HEK293 (cell line): ENCODE data around the gene TRIM33.

Source experiments
- CTCF ChIA-PET: fragments of 350-600 bp; formaldehyde crosslinking; extraction: SDS; loops from one replicate; lab custom pipeline; 2021; ENCODE audit warnings: antibody characterized with exemption; lab: Yijun Ruan, JAX
- POLR2A ChIA-PET: fragments of 300-600 bp; formaldehyde crosslinking; extraction: SDS; loops from one replicate; lab custom pipeline; 2020; ENCODE audit warnings: antibody characterized with exemption, inconsistent platforms; lab: Yijun Ruan, JAX
- H3K27ac ChIP-seq: fragments of 200-500 bp; sonication (Bioruptor generic); 2 replicates; pipeline ENCODE4 v1.5.1; 2014; ENCODE audit warnings: low read depth, low read length, control low read depth, inconsistent platforms; ENCODE audit errors: extremely low read depth
- H3K36me3 ChIP-seq, 2 experiments: fragments of 200-500 bp in 1 of 2; sonication (Bioruptor generic) in 1 of 2; 1 replicate in 1 of 2; 2 replicates in 1 of 2; pipeline ENCODE4 v1.5.1; 2014 to 2017; ENCODE audit warnings: inconsistent platforms in 2 of 2, low read length in 2 of 2; ENCODE audit not compliant: control insufficient read depth in 2 of 2, insufficient read depth in 1 of 2
- H3K4me1 ChIP-seq: fragments of 200-500 bp; sonication (Bioruptor generic); 2 replicates; pipeline ENCODE4 v1.5.1; 2014; ENCODE audit warnings: mild to moderate bottlenecking, low read length, inconsistent platforms; ENCODE audit not compliant: control insufficient read depth, insufficient read depth
- H3K4me3 ChIP-seq: 2 replicates; pipeline ENCODE4 v1.5.1; 2011; ENCODE audit warnings: low read depth, mild to moderate bottlenecking, control low read depth, low read length, moderate library complexity
- H3K9me3 ChIP-seq: fragments of 200-500 bp; sonication (Bioruptor generic); 2 replicates; pipeline ENCODE4 v1.5.1; 2014; ENCODE audit warnings: low read depth, low read length, inconsistent platforms; ENCODE audit not compliant: control insufficient read depth, insufficient read depth
- EGR2 ChIP-seq: fragments of 450-650 bp; formaldehyde crosslinking; IDR thresholded peaks from 2 replicates; pipeline ENCODE4 v1.5.1; 2016; ENCODE audit warnings: low read depth, missing biosample characterization, missing genetic modification characterization
- KLF16 ChIP-seq: fragments of 450-650 bp; formaldehyde crosslinking; IDR thresholded peaks from 2 replicates; pipeline ENCODE4 v1.5.1; 2017; ENCODE audit warnings: missing biosample characterization, missing genetic modification characterization
- SCRT1 ChIP-seq: fragments of 450-650 bp; formaldehyde crosslinking; IDR thresholded peaks from 2 replicates; pipeline ENCODE4 v1.5.1; 2016; ENCODE audit warnings: missing biosample characterization, missing genetic modification characterization, borderline replicate concordance
- SP2 ChIP-seq: fragments of 450-650 bp; formaldehyde crosslinking; IDR thresholded peaks from 2 replicates; pipeline ENCODE4 v1.5.1; 2016; ENCODE audit warnings: missing biosample characterization, missing genetic modification characterization
- TCF7L2 ChIP-seq: IDR thresholded peaks from 2 replicates; pipeline ENCODE4 v1.6.1; 2011; ENCODE audit warnings: low read depth, mild to moderate bottlenecking, inconsistent platforms, low read length, moderate library complexity, borderline replicate concordance
- ZBTB8A ChIP-seq: fragments of 450-650 bp; formaldehyde crosslinking; IDR thresholded peaks from 2 replicates; pipeline ENCODE4 v1.5.1; 2016; ENCODE audit warnings: missing biosample characterization, missing genetic modification characterization
- ZNF114 ChIP-seq: fragments of 450-650 bp; formaldehyde crosslinking; IDR thresholded peaks from 2 replicates; pipeline ENCODE4 v1.5.0; 2017; ENCODE audit warnings: missing biosample characterization, missing genetic modification characterization
- ZNF140 ChIP-seq: fragments of 450-650 bp; formaldehyde crosslinking; IDR thresholded peaks from 2 replicates; pipeline ENCODE4 v1.5.1; 2016; ENCODE audit warnings: missing biosample characterization, missing genetic modification characterization
- ZNF19 ChIP-seq: fragments of 450-650 bp; formaldehyde crosslinking; IDR thresholded peaks from 2 replicates; pipeline ENCODE4; 2016; ENCODE audit warnings: missing biosample characterization, missing genetic modification characterization, low read depth
- ZNF311 ChIP-seq: fragments of 450-650 bp; formaldehyde crosslinking; IDR thresholded peaks from 2 replicates; pipeline ENCODE4 v1.5.1; 2017; ENCODE audit warnings: missing biosample characterization, missing genetic modification characterization, borderline replicate concordance
- ZNF610 ChIP-seq: fragments of 450-650 bp; formaldehyde crosslinking; IDR thresholded peaks from 2 replicates; pipeline ENCODE4 v1.5.1; 2016; ENCODE audit warnings: missing biosample characterization, missing genetic modification characterization, borderline replicate concordance
- ZNF623 ChIP-seq: fragments of 450-650 bp; formaldehyde crosslinking; IDR thresholded peaks from 2 replicates; pipeline ENCODE4 v1.5.1; 2016; ENCODE audit warnings: missing biosample characterization, missing genetic modification characterization
- ZNF624 ChIP-seq: fragments of 450-650 bp; formaldehyde crosslinking; IDR thresholded peaks from 2 replicates; pipeline ENCODE4 v1.5.1; 2017; ENCODE audit warnings: missing biosample characterization, missing genetic modification characterization
- ZNF626 ChIP-seq: fragments of 450-650 bp; sonication (Bioruptor Pico); formaldehyde crosslinking; IDR thresholded peaks from 2 replicates; pipeline ENCODE4 v1.5.1; 2018; ENCODE audit warnings: missing biosample characterization, missing genetic modification characterization, inconsistent platforms
- ZNF670 ChIP-seq: fragments of 450-650 bp; formaldehyde crosslinking; IDR thresholded peaks from 2 replicates; pipeline ENCODE4 v1.5.1; 2016; ENCODE audit warnings: missing biosample characterization, missing genetic modification characterization, low read depth
- ZSCAN16 ChIP-seq: fragments of 450-650 bp; formaldehyde crosslinking; IDR thresholded peaks from 2 replicates; pipeline ENCODE4 v1.5.1; 2016; ENCODE audit warnings: missing biosample characterization, missing genetic modification characterization
- TF ChIP-seq, protein P1 (sequence below): fragments of 450-650 bp; formaldehyde crosslinking; IDR thresholded peaks from 2 replicates; pipeline ENCODE4 v1.5.1; 2016; ENCODE audit warnings: missing biosample characterization, missing genetic modification characterization
- TF ChIP-seq, protein P2 (sequence below): fragments of 450-650 bp; formaldehyde crosslinking; IDR thresholded peaks from 2 replicates; pipeline ENCODE4 v1.5.1; 2016; ENCODE audit warnings: missing biosample characterization, missing genetic modification characterization, borderline replicate concordance

TRIM33 gene

DNA sequence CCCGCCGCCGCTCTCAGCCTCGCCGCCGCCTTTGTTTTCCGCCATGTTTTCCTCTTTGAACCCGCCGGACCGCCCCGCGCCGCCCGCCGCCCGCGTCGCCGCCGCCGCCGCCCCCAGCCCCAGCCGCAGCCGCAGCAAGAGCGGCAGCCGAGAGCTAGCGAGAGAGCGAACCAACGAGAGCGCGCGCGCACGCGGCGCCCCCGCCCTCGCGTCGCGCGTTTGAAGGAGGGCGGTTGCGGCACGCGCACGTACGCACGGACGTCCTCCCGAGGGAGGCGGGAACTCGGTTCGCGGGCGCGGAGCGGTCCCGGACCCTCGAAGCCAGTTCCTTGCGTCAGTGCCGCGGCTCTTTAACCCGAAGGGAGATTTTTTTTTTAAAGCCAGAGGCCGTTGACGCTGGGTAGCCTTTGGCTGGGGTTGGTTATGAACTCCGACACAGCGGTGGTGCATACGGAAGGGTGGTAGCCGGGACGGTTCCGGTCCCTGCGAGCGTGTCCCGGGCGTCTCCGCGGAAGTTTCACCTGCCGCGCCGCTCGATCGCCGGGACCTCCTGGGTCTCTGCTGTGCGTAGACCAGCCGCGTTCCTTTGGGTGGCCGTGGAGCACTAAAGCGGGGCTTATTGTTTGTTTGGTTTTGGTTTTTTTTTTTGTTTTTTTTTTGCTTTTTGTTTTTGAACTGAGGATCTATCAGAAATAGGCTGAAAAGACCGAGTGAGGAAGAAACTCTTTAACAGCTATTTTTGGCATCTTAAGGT is at the start of gene TRIM33 (continued):
- TF ChIP-seq ZBTB8A (tag by site-specific recombination): peak; percentile 67
- TF ChIP-seq ZNF610 (tag by site-specific recombination): peak; percentile 94
- no peak for TF ChIP-seq ZNF670 (tag by site-specific recombination)
- TF ChIP-seq ZNF114 (tag by site-specific recombination): no peak
- TF ChIP-seq, protein P1, sequence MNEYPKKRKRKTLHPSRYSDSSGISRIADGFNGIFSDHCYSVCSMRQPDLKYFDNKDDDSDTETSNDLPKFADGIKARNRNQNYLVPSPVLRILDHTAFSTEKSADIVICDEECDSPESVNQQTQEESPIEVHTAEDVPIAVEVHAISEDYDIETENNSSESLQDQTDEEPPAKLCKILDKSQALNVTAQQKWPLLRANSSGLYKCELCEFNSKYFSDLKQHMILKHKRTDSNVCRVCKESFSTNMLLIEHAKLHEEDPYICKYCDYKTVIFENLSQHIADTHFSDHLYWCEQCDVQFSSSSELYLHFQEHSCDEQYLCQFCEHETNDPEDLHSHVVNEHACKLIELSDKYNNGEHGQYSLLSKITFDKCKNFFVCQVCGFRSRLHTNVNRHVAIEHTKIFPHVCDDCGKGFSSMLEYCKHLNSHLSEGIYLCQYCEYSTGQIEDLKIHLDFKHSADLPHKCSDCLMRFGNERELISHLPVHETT (tag by site-specific recombination): 0 out of 2 replicates have a peak, but pooled peaks have one; percentile 38
- peak; percentile 49; the same call in 1 of the 2 replicates for TF ChIP-seq EGR2
- TF ChIP-seq KLF16: peak; percentile 74; the same call in 1 of the 2 replicates
- TF ChIP-seq ZNF624 (tag by site-specific recombination): no peak

DNA sequence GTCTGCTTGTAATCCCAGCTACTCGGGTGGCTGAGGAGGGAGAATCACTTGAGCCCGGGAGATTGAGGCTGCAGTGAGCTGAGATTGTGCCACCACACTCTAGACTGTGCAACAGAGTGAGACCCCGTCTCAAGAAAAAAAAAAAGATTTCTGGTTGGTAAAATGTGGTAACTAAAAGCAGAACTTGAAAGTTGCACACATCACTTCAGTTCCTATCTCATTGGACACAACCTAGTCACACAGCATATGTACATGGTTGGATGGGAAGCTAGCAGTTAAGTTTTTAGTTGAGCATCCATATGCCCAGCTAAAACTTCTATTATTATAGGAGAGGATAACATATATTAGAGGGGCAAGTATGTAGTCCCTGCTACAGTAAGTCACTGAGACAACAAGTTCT is 48.4 kb upstream of the TRIM33 start:
- Histone ChIP-seq H3K36me3 (peaks cover 0 to 4% of the 10 kb centered on the region in 2 experiments; a peak in 1 of 3 replicates), H3K27ac (no peak overlapping the region), H3K4me3 (no peak overlapping the region), H3K9me3 (no peaks in the 10 kb centered on the region), H3K4me1 (no peaks in the 10 kb centered on the region)
- POLR2A ChIA-PET: interaction anchor here (0.6 kb wide), 1 partner anchor 9 kb away, joined by 4 read pairs; no protein-coding TSS in a partner anchor
- TF ChIP-seq ZNF623 (tag by site-specific recombination): no peak
- no peak for TF ChIP-seq SCRT1
- no peak for TF ChIP-seq ZNF311 (tag by site-specific recombination)
- TF ChIP-seq, protein P2, sequence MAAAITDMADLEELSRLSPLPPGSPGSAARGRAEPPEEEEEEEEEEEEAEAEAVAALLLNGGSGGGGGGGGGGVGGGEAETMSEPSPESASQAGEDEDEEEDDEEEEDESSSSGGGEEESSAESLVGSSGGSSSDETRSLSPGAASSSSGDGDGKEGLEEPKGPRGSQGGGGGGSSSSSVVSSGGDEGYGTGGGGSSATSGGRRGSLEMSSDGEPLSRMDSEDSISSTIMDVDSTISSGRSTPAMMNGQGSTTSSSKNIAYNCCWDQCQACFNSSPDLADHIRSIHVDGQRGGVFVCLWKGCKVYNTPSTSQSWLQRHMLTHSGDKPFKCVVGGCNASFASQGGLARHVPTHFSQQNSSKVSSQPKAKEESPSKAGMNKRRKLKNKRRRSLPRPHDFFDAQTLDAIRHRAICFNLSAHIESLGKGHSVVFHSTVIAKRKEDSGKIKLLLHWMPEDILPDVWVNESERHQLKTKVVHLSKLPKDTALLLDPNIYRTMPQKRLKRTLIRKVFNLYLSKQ (tag by site-specific recombination): no peak
- TF ChIP-seq KLF16: no peak
- TF ChIP-seq ZNF19 (tag by site-specific recombination): no peak
- no peak for TF ChIP-seq TCF7L2
- no peak for TF ChIP-seq ZNF626 (tag by site-specific recombination)
- CTCF ChIA-PET: interaction anchor here (0.7 to 2.5 kb wide), 6 partner anchors 40 to 578 kb away, joined by 3 to 10 read pairs (median 4); no protein-coding TSS in a partner anchor

DNA sequence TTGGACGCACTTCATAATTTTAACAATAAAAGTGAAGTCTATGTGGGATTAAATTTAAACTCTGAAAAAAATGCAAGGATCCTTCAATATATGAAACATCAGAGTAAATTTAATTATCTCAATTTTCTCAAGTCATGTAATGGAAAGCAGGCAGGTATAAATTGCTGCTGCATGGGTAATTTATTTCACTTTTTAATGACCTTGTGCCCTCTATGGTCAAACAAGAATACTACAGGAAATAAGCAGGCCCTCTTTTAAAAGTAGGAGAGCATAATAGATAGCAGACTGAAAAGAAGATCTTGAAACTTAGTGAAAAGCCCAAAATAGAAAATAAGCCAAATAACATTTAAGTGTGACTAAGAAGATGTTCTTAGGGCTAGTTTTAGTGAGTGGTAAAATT is 47.5 kb upstream of the TRIM33 start:
- Histone ChIP-seq H3K4me1 (no peaks in the 10 kb centered on the region), H3K27ac (no peak overlapping the region), H3K9me3 (no peaks in the 10 kb centered on the region), H3K4me3 (no peak overlapping the region), H3K36me3 (no peaks in the 10 kb centered on the region)
- ChIA-PET CTCF (interaction anchor here (0.5 to 2.5 kb wide), 6 partner anchors 55 to 490 kb away, joined by 3 to 10 read pairs (median 4); no protein-coding TSS in a partner anchor), POLR2A (interaction anchor here (0.6 kb wide), 1 partner anchor 8 kb away, joined by 4 read pairs; no protein-coding TSS in a partner anchor)
- TF ChIP-seq ZNF140 (tag by site-specific recombination): no peak
- no peak for TF ChIP-seq ZSCAN16 (tag by site-specific recombination)
- TF ChIP-seq SP2: no peak
